ENCODE data around the gene RAB30. TPM values are rescaled to one million over a fixed set of nuclear protein-coding genes. Genes with fewer than 3 reads are reported as not detected.

RAB30 gene
- total and polyA plus RNA-seq, 2 donors (not counting 3 experiments of a cell fraction or from before 2014, with no cell fraction given): 4.1 to 14.6 TPM

- no peak overlapping the region for H3K9ac ChIP-seq (replicated peaks; ENCODE audit: extremely low read depth, insufficient read depth, low read length)
- H3K9me3 ChIP-seq (replicated peaks; ENCODE audit: control insufficient read depth, insufficient read depth, low read length): no peaks in the 10 kb centered on the region
- H3K27ac ChIP-seq (ENCODE audit: insufficient read depth, low read depth, low read length): no peak overlapping the region
- peaks cover 22% of the 10 kb centered on the region for H3K79me2 ChIP-seq (ENCODE audit: control insufficient read depth, insufficient read depth, low read length)
- no peak overlapping the region for H2AFZ ChIP-seq (ENCODE audit: low read depth, low read length)
- no peak for FAIRE-seq
- ChIA-PET CTCF (interaction anchor here (0.7 kb wide), 1 partner anchor 16 kb away, joined by 3 read pairs; no protein-coding TSS in a partner anchor), POLR2A (no interaction called here)
- no peak overlapping the region for H3K4me3 ChIP-seq (replicated peaks in 1 of 3; ENCODE audit: insufficient read depth in 1 of 3, low read depth in 1 of 3, low read length in 3 of 3)
- peaks cover 50% of the 10 kb centered on the region for H3K4me1 ChIP-seq (ENCODE audit: control insufficient read depth, extremely low read depth, insufficient read depth, low read length)
- intact Hi-C loops (cut with micrococcal nuclease): loop anchor here (5.0 kb wide), 2 partner anchors 42 to 103 kb away; partner anchors contain the start of gene PCF11
- BruUV-seq (replicated peaks): no TSS peak
- H3K4me2 ChIP-seq (ENCODE audit: insufficient read depth, low read length): no peak overlapping the region
- dilution Hi-C loops (cut with MboI; ENCODE audit: extremely low pct_ligation_motif_present, low sequenced_read_pairs): no loop called here
- H4K20me1 ChIP-seq (replicated peaks; ENCODE audit: control insufficient read depth, extremely low read depth, insufficient read depth, low read length): no peaks in the 10 kb centered on the region
- TF ChIP-seq, protein P1, sequence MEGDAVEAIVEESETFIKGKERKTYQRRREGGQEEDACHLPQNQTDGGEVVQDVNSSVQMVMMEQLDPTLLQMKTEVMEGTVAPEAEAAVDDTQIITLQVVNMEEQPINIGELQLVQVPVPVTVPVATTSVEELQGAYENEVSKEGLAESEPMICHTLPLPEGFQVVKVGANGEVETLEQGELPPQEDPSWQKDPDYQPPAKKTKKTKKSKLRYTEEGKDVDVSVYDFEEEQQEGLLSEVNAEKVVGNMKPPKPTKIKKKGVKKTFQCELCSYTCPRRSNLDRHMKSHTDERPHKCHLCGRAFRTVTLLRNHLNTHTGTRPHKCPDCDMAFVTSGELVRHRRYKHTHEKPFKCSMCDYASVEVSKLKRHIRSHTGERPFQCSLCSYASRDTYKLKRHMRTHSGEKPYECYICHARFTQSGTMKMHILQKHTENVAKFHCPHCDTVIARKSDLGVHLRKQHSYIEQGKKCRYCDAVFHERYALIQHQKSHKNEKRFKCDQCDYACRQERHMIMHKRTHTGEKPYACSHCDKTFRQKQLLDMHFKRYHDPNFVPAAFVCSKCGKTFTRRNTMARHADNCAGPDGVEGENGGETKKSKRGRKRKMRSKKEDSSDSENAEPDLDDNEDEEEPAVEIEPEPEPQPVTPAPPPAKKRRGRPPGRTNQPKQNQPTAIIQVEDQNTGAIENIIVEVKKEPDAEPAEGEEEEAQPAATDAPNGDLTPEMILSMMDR (IDR thresholded peaks at IDR 0.05; ENCODE audit: extremely low read depth in 1 of 2, insufficient read depth in 1 of 2, low read depth in 1 of 2, low read length in 2 of 2): no peak
- TF ChIP-seq, protein P2, sequence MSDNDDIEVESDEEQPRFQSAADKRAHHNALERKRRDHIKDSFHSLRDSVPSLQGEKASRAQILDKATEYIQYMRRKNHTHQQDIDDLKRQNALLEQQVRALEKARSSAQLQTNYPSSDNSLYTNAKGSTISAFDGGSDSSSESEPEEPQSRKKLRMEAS (IDR thresholded peaks at IDR 0.05; ENCODE audit: insufficient read depth, insufficient read length): no peak
- TF ChIP-seq JUN (IDR thresholded peaks at IDR 0.05; ENCODE audit: borderline replicate concordance, insufficient read depth, insufficient read length, low read depth) (no peak), EZH2 (IDR thresholded peaks at IDR 0.05; ENCODE audit: borderline replicate concordance, low read depth, low read length, severe bottlenecking) (no peak), POLR2A (IDR thresholded peaks at IDR 0.05; ENCODE audit: low read depth, low read length) (no peak), MYC (IDR thresholded peaks at IDR 0.05; ENCODE audit: low read depth, low read length) (no peak), FOS (IDR thresholded peaks at IDR 0.05; ENCODE audit: borderline replicate concordance, insufficient read depth, low read length) (no peak), POLR2AphosphoS5 (IDR thresholded peaks at IDR 0.05; ENCODE audit: insufficient read depth, low read depth, low read length) (no peak)
- H3K27me3 ChIP-seq (ENCODE audit: control insufficient read depth in 2 of 2, insufficient read depth in 2 of 2, low read length in 2 of 2): no peaks in the 10 kb centered on the region
- no peaks in the 10 kb centered on the region for H3K36me3 ChIP-seq (ENCODE audit: control insufficient read depth in 2 of 2, extremely low read depth in 1 of 2, insufficient read depth in 2 of 2, low read length in 2 of 2)
- no peak for DNase-seq (ENCODE audit: low read depth, low spot score)
- no peaks in the 10 kb centered on the region for H3K9me1 ChIP-seq (replicated peaks; ENCODE audit: control insufficient read depth, extremely low read depth, insufficient read depth, low read length)
Measured at GRCh38 chr11:83054001-83054400, 17.7 kb downstream of the RAB30 start.
